ENCODE results near the gene AFF4. TPM values are rescaled to one million over a fixed set of nuclear protein-coding genes. Genes with fewer than 3 reads are reported as not detected.

The AFF4 gene
- total and polyA plus RNA-seq, 10 of the 15 experiments (the other 5 are each of a cell fraction or from before 2014, with no cell fraction given): 1.1 to 20.2 (median 10.4) TPM

- Histone ChIP-seq H3K27ac (ENCODE audit: control insufficient read depth, insufficient read depth) (no peak overlapping the region), H3K36me3 (ENCODE audit: control insufficient read depth in 2 of 2, insufficient read depth in 2 of 2, low read length in 1 of 2) (no peaks in the 10 kb centered on the region), H3K27me3 (replicated peaks in 1 of 2; ENCODE audit: control insufficient read depth in 2 of 2, insufficient read depth in 2 of 2, low read length in 1 of 2) (no peaks in the 10 kb centered on the region), H3K4me1 (ENCODE audit: control insufficient read depth, insufficient read depth, low read length) (no peaks in the 10 kb centered on the region), H3K9ac (ENCODE audit: control insufficient read depth, insufficient read depth, low read length) (no peak overlapping the region), H3K4me3 (no peak overlapping the region), H4K20me1 (ENCODE audit: control insufficient read depth, insufficient read depth) (no peaks in the 10 kb centered on the region), H3K79me2 (ENCODE audit: control insufficient read depth, insufficient read depth, low read length) (no peaks in the 10 kb centered on the region), H3K4me2 (ENCODE audit: control insufficient read depth, insufficient read depth) (no peak overlapping the region), H2AFZ (ENCODE audit: control insufficient read depth, low read depth, low read length) (no peak overlapping the region), H3K9me3 (replicated peaks; ENCODE audit: control insufficient read depth, insufficient read depth, low read length) (no peaks in the 10 kb centered on the region)
- BruUV-seq (replicated peaks): no TSS peak
- WGBS (ENCODE audit: insufficient coverage, insufficient replicate concordance, low lambda C conversion rate, missing lambda C conversion rate): 36% methylated on average over 3 of the region's 3 CpGs
- in situ Hi-C loops (cut with MboI) (no loop called here), intact Hi-C loops (cut with micrococcal nuclease; ENCODE audit: unreplicated experiment) (no loop called here)
- ATAC-seq (no peak), DNase-seq (ENCODE audit: low read depth, low spot score) (no peak), FAIRE-seq (no peak)
- SMC1A ChIA-PET (ENCODE audit: uncharacterized antibody, unreplicated experiment): no interaction called here
- CTCF ChIA-PET: interaction anchor here (1.6 kb wide), 1 partner anchor 36 kb away, joined by 4 read pairs; no protein-coding TSS in a partner anchor
- RAD21 ChIA-PET (ENCODE audit: unreplicated experiment): no interaction called here
- POLR2A ChIA-PET: interaction anchor here (3.0 kb wide), 1 partner anchor 11 kb away, joined by 13 read pairs; no protein-coding TSS in a partner anchor
- TF ChIP-seq POLR2A (IDR thresholded peaks at IDR 0.05; ENCODE audit: low read depth, low read length) (no peak), STAT3 (IDR thresholded peaks at IDR 0.05; ENCODE audit: low read depth, low read length) (no peak), CHD1 (IDR thresholded peaks at IDR 0.05; ENCODE audit: low read depth, low read length) (no peak), HDGF (IDR thresholded peaks at IDR 0.05) (no peak), YBX1 (IDR thresholded peaks at IDR 0.05) (no peak), EZH2 (IDR thresholded peaks at IDR 0.05; ENCODE audit: borderline replicate concordance, control insufficient read depth, low read depth, low read length) (no peak), ZNF622 (IDR thresholded peaks at IDR 0.05) (no peak), ZBTB4 (CRISPR knock-in tag; IDR thresholded peaks at IDR 0.05) (no peak), TARDBP (IDR thresholded peaks at IDR 0.05; ENCODE audit: borderline replicate concordance) (no peak), EED (IDR thresholded peaks at IDR 0.05; ENCODE audit: low read depth) (no peak), MEF2B (IDR thresholded peaks at IDR 0.05; ENCODE audit: partially characterized antibody, poor library complexity, severe bottlenecking) (no peak), ZBTB33 (IDR thresholded peaks at IDR 0.05) (no peak), SMARCA5 (IDR thresholded peaks at IDR 0.05) (no peak)
- TF ChIP-seq, protein P1, sequence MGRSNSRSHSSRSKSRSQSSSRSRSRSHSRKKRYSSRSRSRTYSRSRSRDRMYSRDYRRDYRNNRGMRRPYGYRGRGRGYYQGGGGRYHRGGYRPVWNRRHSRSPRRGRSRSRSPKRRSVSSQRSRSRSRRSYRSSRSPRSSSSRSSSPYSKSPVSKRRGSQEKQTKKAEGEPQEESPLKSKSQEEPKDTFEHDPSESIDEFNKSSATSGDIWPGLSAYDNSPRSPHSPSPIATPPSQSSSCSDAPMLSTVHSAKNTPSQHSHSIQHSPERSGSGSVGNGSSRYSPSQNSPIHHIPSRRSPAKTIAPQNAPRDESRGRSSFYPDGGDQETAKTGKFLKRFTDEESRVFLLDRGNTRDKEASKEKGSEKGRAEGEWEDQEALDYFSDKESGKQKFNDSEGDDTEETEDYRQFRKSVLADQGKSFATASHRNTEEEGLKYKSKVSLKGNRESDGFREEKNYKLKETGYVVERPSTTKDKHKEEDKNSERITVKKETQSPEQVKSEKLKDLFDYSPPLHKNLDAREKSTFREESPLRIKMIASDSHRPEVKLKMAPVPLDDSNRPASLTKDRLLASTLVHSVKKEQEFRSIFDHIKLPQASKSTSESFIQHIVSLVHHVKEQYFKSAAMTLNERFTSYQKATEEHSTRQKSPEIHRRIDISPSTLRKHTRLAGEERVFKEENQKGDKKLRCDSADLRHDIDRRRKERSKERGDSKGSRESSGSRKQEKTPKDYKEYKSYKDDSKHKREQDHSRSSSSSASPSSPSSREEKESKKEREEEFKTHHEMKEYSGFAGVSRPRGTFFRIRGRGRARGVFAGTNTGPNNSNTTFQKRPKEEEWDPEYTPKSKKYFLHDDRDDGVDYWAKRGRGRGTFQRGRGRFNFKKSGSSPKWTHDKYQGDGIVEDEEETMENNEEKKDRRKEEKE (IDR thresholded peaks at IDR 0.05): no peak
- TF ChIP-seq, protein P2, sequence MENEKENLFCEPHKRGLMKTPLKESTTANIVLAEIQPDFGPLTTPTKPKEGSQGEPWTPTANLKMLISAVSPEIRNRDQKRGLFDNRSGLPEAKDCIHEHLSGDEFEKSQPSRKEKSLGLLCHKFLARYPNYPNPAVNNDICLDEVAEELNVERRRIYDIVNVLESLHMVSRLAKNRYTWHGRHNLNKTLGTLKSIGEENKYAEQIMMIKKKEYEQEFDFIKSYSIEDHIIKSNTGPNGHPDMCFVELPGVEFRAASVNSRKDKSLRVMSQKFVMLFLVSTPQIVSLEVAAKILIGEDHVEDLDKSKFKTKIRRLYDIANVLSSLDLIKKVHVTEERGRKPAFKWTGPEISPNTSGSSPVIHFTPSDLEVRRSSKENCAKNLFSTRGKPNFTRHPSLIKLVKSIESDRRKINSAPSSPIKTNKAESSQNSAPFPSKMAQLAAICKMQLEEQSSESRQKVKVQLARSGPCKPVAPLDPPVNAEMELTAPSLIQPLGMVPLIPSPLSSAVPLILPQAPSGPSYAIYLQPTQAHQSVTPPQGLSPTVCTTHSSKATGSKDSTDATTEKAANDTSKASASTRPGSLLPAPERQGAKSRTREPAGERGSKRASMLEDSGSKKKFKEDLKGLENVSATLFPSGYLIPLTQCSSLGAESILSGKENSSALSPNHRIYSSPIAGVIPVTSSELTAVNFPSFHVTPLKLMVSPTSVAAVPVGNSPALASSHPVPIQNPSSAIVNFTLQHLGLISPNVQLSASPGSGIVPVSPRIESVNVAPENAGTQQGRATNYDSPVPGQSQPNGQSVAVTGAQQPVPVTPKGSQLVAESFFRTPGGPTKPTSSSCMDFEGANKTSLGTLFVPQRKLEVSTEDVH (IDR thresholded peaks at IDR 0.05; ENCODE audit: low read depth, partially characterized antibody): no peak
Observed at GRCh38 chr5:132856011-132856410, 107.4 kb downstream of the AFF4 start.
